ENCODE measurements around the gene MAPRE2. TPM values are rescaled to one million over a fixed set of nuclear protein-coding genes. Genes with fewer than 3 reads are reported as not detected.

The MAPRE2 gene
- total RNA-seq, 1 donor from 2014 or later = 23.4 TPM

DNA sequence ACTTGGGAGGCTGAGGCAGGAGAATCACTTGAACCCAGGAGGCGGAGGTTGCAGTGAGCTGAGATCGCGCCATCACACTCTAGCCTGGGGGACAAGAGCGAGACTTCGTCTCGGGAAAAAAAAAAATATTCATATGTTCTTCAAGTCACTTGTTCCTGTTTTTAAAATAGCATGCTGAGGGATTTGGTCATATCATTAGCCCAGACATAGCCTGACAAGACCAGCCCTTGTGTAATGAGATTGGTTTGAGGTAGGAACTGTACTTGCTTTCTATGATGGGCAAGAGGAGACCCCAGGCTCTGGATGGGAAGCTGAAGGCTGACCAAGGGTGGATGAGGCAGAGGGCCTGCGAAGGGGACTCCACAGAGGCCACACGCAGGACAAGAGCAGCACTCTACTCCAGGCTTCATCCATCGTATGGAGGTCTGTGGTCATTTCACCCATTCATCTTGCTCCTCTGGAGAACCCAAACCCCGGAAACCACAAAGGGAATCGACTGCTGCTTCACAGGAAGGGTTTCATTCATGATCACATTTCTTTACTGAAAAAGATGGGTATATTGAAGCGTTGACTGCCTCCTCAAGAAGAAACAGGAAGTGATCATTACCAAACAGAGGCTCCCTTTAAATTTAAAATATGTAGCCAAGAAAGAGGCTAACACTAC, 112.5 kb downstream of the MAPRE2 start:
- H3K4me1 Mint-ChIP-seq (ENCODE audit: low read depth) = no peaks in the 10 kb centered on the region
- no peaks in the 10 kb centered on the region for H3K27me3 Mint-ChIP-seq (ENCODE audit: low read depth)
- no peak overlapping the region for H3K4me3 Mint-ChIP-seq (ENCODE audit: unreplicated experiment)
- peaks cover 13% of the 10 kb centered on the region for H3K9me3 Mint-ChIP-seq (ENCODE audit: low read depth)
- DNase-seq (ENCODE audit: low spot score) = no peak
- peaks cover 10% of the 10 kb centered on the region for H3K36me3 Mint-ChIP-seq (ENCODE audit: low read depth)
- no peak overlapping the region for H3K27ac Mint-ChIP-seq (ENCODE audit: unreplicated experiment)
- TF ChIP-seq, protein P1, sequence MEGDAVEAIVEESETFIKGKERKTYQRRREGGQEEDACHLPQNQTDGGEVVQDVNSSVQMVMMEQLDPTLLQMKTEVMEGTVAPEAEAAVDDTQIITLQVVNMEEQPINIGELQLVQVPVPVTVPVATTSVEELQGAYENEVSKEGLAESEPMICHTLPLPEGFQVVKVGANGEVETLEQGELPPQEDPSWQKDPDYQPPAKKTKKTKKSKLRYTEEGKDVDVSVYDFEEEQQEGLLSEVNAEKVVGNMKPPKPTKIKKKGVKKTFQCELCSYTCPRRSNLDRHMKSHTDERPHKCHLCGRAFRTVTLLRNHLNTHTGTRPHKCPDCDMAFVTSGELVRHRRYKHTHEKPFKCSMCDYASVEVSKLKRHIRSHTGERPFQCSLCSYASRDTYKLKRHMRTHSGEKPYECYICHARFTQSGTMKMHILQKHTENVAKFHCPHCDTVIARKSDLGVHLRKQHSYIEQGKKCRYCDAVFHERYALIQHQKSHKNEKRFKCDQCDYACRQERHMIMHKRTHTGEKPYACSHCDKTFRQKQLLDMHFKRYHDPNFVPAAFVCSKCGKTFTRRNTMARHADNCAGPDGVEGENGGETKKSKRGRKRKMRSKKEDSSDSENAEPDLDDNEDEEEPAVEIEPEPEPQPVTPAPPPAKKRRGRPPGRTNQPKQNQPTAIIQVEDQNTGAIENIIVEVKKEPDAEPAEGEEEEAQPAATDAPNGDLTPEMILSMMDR (IDR thresholded peaks at IDR 0.05) = no peak

DNA sequence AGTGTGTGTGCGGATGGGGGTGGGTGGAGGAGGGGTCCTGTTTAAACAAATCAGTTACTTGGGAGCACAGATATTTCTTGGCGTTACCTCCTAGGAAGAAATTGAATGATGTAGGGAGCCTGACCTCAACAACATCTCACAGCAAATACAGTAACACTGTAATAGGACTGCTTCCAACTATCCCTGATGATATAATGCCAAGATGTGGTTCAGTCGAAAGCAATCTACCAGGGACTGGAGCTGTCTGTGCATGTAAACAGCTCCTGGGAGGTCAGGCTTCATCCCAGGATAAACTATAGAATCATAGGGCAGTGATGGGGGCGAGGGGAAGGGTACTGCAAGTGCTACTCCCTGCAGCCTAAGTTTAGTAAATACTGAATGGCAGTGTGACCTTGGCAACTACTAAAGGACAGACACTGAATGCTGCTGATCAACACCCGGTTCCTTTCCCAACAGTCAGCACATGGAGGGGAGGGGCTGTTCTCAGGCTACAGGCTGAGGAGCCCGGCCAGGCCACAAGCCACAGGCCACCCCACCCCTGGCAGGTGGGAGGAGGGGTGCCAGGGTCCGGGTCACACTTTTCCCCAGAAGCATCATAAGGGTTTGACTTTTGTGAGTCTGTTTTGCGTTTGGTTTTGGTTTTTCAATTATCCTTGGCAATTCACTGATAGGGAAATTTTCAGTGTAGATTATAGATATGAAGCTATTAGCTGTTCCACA, 114.3 kb downstream of the MAPRE2 start:
- TF ChIP-seq, protein P1 (IDR thresholded peaks at IDR 0.05) = no peak
- peaks cover 3% of the 10 kb centered on the region for H3K9me3 Mint-ChIP-seq (ENCODE audit: low read depth)
- no peaks in the 10 kb centered on the region for H3K4me1 Mint-ChIP-seq (ENCODE audit: low read depth)
- no peak for DNase-seq (ENCODE audit: low spot score)
- H3K27me3 Mint-ChIP-seq (ENCODE audit: low read depth) = no peaks in the 10 kb centered on the region
- no peak overlapping the region for H3K4me3 Mint-ChIP-seq (ENCODE audit: unreplicated experiment)
- H3K27ac Mint-ChIP-seq (ENCODE audit: unreplicated experiment) = no peak overlapping the region
- no peaks in the 10 kb centered on the region for H3K36me3 Mint-ChIP-seq (ENCODE audit: low read depth)

DNA sequence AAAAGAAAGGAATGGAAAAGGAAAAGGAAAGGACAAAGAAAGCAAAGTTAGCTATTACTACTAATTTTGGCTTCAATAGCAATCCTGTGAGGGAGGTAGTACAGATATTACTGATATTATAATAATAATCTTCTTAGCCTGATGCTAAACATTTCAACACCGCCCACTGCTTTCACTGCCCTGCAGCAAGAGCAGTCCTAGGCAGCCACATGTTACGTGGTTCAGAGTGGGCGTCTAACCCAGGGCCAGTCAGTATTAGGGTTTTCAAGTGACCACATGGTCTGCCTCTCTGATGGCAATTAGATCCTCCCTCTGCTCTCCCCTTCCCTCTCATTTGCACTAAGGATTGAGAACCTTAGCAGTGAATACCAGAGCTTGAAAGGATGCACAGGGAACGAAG, 116.0 kb downstream of the MAPRE2 start:
- H3K4me1 Mint-ChIP-seq (ENCODE audit: low read depth) = no peaks in the 10 kb centered on the region
- no peak overlapping the region for H3K4me3 Mint-ChIP-seq (ENCODE audit: unreplicated experiment)

DNA sequence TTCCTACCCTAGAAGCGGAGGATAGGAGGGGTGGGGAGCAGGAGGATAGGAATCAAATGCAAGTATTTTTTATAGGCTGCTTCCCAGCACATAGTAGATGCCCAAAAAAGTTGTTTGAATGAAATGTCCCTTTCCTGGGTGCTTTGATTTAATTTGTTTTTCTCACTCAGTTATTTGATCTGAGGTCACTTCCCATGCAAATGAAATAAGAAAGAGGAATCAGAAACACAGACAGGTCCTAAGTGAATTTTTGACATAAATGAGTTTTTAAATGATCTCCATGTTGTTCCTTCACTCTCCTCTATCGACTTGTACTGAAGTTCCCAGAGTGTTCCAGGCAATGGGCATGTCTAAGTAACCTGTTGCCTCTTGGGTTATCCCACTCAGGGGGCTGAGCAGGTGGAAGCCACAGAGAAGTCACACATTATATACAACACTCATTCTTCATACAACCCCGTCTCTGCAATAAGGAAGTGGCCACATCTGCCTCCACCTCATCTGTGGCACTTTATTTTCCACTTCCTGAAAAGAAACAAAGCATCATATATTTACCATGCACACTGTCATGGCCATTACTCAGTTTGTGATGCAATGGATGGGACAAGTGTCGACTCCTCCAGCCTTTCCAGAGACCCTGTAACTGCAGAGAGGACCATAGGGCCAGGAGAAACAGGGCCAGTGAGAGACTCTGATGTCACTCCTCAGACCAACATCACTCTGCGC, 117.7 kb downstream of the MAPRE2 start:
- no peak overlapping the region for H3K27ac Mint-ChIP-seq (ENCODE audit: unreplicated experiment)
- H3K4me1 Mint-ChIP-seq (ENCODE audit: low read depth) = peaks cover 8% of the 10 kb centered on the region
- no peak overlapping the region for H3K4me3 Mint-ChIP-seq (ENCODE audit: unreplicated experiment)
- DNase-seq (ENCODE audit: low spot score) = no peak
- no peaks in the 10 kb centered on the region for H3K9me3 Mint-ChIP-seq (ENCODE audit: low read depth)
- no peaks in the 10 kb centered on the region for H3K36me3 Mint-ChIP-seq (ENCODE audit: low read depth)
- TF ChIP-seq, protein P1 (IDR thresholded peaks at IDR 0.05) = no peak
- no peaks in the 10 kb centered on the region for H3K27me3 Mint-ChIP-seq (ENCODE audit: low read depth)

More for the DNA sequence above, 116.0 kb downstream of the MAPRE2 start:
- Mint-ChIP-seq H3K27ac (ENCODE audit: unreplicated experiment) (no peak overlapping the region), H3K9me3 (ENCODE audit: low read depth) (no peaks in the 10 kb centered on the region), H3K27me3 (ENCODE audit: low read depth) (no peaks in the 10 kb centered on the region), H3K36me3 (ENCODE audit: low read depth) (no peaks in the 10 kb centered on the region)
- TF ChIP-seq, protein P1 (IDR thresholded peaks at IDR 0.05) = no peak
- DNase-seq (ENCODE audit: low spot score) = no peak

DNA sequence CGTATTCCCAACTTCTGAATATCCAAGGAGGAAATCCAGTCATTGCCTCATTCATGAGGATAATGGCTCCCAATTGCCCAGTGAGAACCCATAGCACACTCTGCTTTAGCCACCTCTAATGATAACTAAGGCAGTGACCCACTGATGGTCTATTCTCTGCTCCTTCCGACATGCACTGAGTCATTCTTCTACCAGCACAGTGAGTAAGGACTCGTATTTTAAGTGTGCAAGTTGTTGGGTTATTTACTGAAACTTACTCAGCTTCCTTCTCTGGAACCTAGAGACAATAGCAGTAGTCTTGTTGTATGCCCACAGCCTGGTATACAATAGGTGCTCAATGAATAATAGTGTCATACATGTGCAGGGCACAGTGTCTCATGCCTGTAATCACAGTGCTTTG, 118.6 kb downstream of the MAPRE2 start:
- H3K27me3 Mint-ChIP-seq (ENCODE audit: low read depth) = no peaks in the 10 kb centered on the region
- no peak overlapping the region for H3K27ac Mint-ChIP-seq (ENCODE audit: unreplicated experiment)
- H3K4me3 Mint-ChIP-seq (ENCODE audit: unreplicated experiment) = no peak overlapping the region
- H3K4me1 Mint-ChIP-seq (ENCODE audit: low read depth) = peaks cover 8% of the 10 kb centered on the region
- DNase-seq (ENCODE audit: low spot score) = no peak
- no peaks in the 10 kb centered on the region for H3K9me3 Mint-ChIP-seq (ENCODE audit: low read depth)
- TF ChIP-seq, protein P1 (IDR thresholded peaks at IDR 0.05) = no peak
- no peaks in the 10 kb centered on the region for H3K36me3 Mint-ChIP-seq (ENCODE audit: low read depth)

All from chondrocyte (in vitro differentiated cells).